ENCODE measurements around the gene UBAP1L.

The UBAP1L gene

GRCh38 chr15:65069779-65070546 is 45.0 kb downstream of the UBAP1L start:
- H2AFZ ChIP-seq (ENCODE audit: low read depth, low read length) = no peak overlapping the region
- no peak overlapping the region for H3K27ac ChIP-seq (ENCODE audit: low read length)
- H3K4me2 ChIP-seq (ENCODE audit: insufficient read depth, low read length) = no peak overlapping the region
- H3K27me3 ChIP-seq (ENCODE audit: insufficient read depth, low read length, poor library complexity) = no peaks in the 10 kb centered on the region
- ATAC-seq (ENCODE audit: insufficient read depth, low read depth) = no peak
- no peaks in the 10 kb centered on the region for H3K4me1 ChIP-seq (ENCODE audit: insufficient read depth, low read length)
- H3K9ac ChIP-seq (ENCODE audit: low read depth, low read length) = no peak overlapping the region
- TF ChIP-seq EZH2 (IDR thresholded peaks at IDR 0.05; ENCODE audit: borderline replicate concordance, low read depth, low read length, severe bottlenecking) = no peak
- TF ChIP-seq, protein P1, sequence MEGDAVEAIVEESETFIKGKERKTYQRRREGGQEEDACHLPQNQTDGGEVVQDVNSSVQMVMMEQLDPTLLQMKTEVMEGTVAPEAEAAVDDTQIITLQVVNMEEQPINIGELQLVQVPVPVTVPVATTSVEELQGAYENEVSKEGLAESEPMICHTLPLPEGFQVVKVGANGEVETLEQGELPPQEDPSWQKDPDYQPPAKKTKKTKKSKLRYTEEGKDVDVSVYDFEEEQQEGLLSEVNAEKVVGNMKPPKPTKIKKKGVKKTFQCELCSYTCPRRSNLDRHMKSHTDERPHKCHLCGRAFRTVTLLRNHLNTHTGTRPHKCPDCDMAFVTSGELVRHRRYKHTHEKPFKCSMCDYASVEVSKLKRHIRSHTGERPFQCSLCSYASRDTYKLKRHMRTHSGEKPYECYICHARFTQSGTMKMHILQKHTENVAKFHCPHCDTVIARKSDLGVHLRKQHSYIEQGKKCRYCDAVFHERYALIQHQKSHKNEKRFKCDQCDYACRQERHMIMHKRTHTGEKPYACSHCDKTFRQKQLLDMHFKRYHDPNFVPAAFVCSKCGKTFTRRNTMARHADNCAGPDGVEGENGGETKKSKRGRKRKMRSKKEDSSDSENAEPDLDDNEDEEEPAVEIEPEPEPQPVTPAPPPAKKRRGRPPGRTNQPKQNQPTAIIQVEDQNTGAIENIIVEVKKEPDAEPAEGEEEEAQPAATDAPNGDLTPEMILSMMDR (IDR thresholded peaks at IDR 0.05; ENCODE audit: borderline replicate concordance, extremely low read depth, low read length, poor library complexity, severe bottlenecking) = no peak
- H4K20me1 ChIP-seq (ENCODE audit: insufficient read depth, low read length) = no peaks in the 10 kb centered on the region
- no peak for DNase-seq
- H3K9me3 ChIP-seq (ENCODE audit: insufficient read depth, low read length, severe bottlenecking) = no peaks in the 10 kb centered on the region
- H3K36me3 ChIP-seq (ENCODE audit: insufficient read depth, low read length) = no peaks in the 10 kb centered on the region
- H3K79me2 ChIP-seq (ENCODE audit: insufficient read depth, low read length) = no peaks in the 10 kb centered on the region
- H3K4me3 ChIP-seq (ENCODE audit: low read depth in 1 of 2, low read length in 2 of 2) = no peak overlapping the region

GRCh38 chr15:65069179-65069578 is 45.8 kb downstream of the UBAP1L start:
- H3K27me3 ChIP-seq (ENCODE audit: insufficient read depth, low read length, poor library complexity) = no peaks in the 10 kb centered on the region
- H3K4me2 ChIP-seq (ENCODE audit: insufficient read depth, low read length) = no peak overlapping the region
- TF ChIP-seq, protein P1 (IDR thresholded peaks at IDR 0.05; ENCODE audit: borderline replicate concordance, extremely low read depth, low read length, poor library complexity, severe bottlenecking) = no peak
- no peak for TF ChIP-seq EZH2 (IDR thresholded peaks at IDR 0.05; ENCODE audit: borderline replicate concordance, low read depth, low read length, severe bottlenecking)
- H3K9ac ChIP-seq (ENCODE audit: low read depth, low read length) = no peak overlapping the region
- H2AFZ ChIP-seq (ENCODE audit: low read depth, low read length) = no peak overlapping the region
- no peak for ATAC-seq (ENCODE audit: insufficient read depth, low read depth)
- H3K36me3 ChIP-seq (ENCODE audit: insufficient read depth, low read length) = no peaks in the 10 kb centered on the region
- no peak overlapping the region for H3K27ac ChIP-seq (ENCODE audit: low read length)
- no peaks in the 10 kb centered on the region for H3K79me2 ChIP-seq (ENCODE audit: insufficient read depth, low read length)
- no peaks in the 10 kb centered on the region for H4K20me1 ChIP-seq (ENCODE audit: insufficient read depth, low read length)
- no peaks in the 10 kb centered on the region for H3K4me1 ChIP-seq (ENCODE audit: insufficient read depth, low read length)
- no peak overlapping the region for H3K4me3 ChIP-seq (ENCODE audit: low read depth in 1 of 2, low read length in 2 of 2)
- no peaks in the 10 kb centered on the region for H3K9me3 ChIP-seq (ENCODE audit: insufficient read depth, low read length, severe bottlenecking)
- no peak for DNase-seq

DNA sequence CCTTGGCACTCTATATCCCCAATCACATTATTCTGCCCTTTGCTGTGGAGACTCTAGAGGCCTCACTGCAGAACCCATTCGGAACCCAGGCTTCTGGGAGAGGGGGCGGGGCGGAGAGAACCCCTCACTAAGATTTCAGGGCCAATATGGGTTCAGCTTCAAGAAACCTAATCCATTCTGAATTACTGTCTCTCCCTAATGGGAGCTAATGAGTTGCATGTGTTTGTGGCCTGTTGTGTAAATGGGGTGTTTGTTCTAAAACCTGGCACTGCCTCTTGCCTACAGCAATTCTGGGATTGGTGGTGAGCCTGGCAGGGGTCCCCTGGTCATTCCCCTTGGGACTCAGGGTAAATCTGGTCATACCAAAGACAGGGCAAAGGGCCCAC is 46.6 kb downstream of the UBAP1L start:
- Histone ChIP-seq H3K4me3 (ENCODE audit: low read depth in 1 of 2, low read length in 2 of 2) (no peak overlapping the region), H3K36me3 (ENCODE audit: insufficient read depth, low read length) (no peaks in the 10 kb centered on the region), H2AFZ (ENCODE audit: low read depth, low read length) (no peak overlapping the region), H3K27me3 (ENCODE audit: insufficient read depth, low read length, poor library complexity) (no peaks in the 10 kb centered on the region), H3K79me2 (ENCODE audit: insufficient read depth, low read length) (no peaks in the 10 kb centered on the region), H3K27ac (ENCODE audit: low read length) (no peak overlapping the region), H4K20me1 (ENCODE audit: insufficient read depth, low read length) (no peaks in the 10 kb centered on the region), H3K9me3 (ENCODE audit: insufficient read depth, low read length, severe bottlenecking) (no peaks in the 10 kb centered on the region), H3K9ac (ENCODE audit: low read depth, low read length) (no peak overlapping the region), H3K4me1 (ENCODE audit: insufficient read depth, low read length) (no peaks in the 10 kb centered on the region), H3K4me2 (ENCODE audit: insufficient read depth, low read length) (no peak overlapping the region)
- ATAC-seq (ENCODE audit: insufficient read depth, low read depth) (no peak), DNase-seq (no peak)
- no peak for TF ChIP-seq EZH2 (IDR thresholded peaks at IDR 0.05; ENCODE audit: borderline replicate concordance, low read depth, low read length, severe bottlenecking)
- TF ChIP-seq, protein P1 (IDR thresholded peaks at IDR 0.05; ENCODE audit: borderline replicate concordance, extremely low read depth, low read length, poor library complexity, severe bottlenecking) = no peak
